ENCODE measurements around the gene NIM1K. TPM values are rescaled to one million over a fixed set of nuclear protein-coding genes. Genes with fewer than 3 reads are reported as not detected.
"Not testable (repeated sequence)": the region's sequence is repeated elsewhere in the genome, so short reads cannot be mapped to it uniquely, and the experiment has no call there.

The NIM1K gene
- total RNA-seq, 1 experiment from 2014 or later, result 0.59 TPM

DNA sequence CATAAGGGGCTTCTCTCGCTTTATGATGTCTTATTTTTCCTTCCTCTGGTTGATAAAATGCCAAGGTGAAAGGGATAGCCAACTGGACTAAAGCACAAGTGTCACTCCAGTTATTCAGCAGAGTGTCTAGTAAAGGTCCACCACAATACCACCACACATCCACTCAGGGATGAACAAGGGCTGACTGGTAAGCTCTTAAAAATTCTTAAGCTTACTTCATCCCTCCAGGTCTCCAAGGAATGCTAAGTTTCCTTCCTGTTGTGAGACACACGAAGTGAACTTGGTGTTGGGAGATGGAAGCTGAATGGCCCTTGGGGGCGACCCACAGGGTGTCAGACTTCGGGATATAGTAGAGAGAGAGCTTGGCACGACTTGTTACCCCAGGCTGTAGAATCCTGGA, 124.4 kb downstream of the NIM1K start:
- Histone ChIP-seq H3K9me3 (ENCODE audit: control insufficient read depth, insufficient read depth, low read depth, low read length) (no peaks in the 10 kb centered on the region), H3K27me3 (ENCODE audit: control insufficient read depth, insufficient read depth, low read length) (no peaks in the 10 kb centered on the region), H3K27ac (ENCODE audit: low read length) (no peak overlapping the region), H3K4me1 (ENCODE audit: control insufficient read depth, insufficient read depth, low read length) (peaks cover 14% of the 10 kb centered on the region), H3K4me3 (ENCODE audit: low read depth in 2 of 2, low read length in 2 of 2) (no peak overlapping the region), H3K36me3 (ENCODE audit: control insufficient read depth, insufficient read depth, low read length) (peaks cover 3% of the 10 kb centered on the region; the same call in 1 of the 2 replicates)
- intact Hi-C loops (cut with micrococcal nuclease; ENCODE audit: unreplicated experiment), result no loop called here
- in situ Hi-C loops (cut with HindIII; ENCODE audit: low pct_unique_long_range_greater_than_20kb, low sequenced_read_pairs), result no loop called here
- POLR2A ChIA-PET, result no interaction called here
- DNase-seq (ENCODE audit: low read depth, low spot score) (no peak), ATAC-seq (no peak)
- BruUV-seq (replicated peaks), result no TSS peak
- CTCF ChIA-PET, result no interaction called here
- TF ChIP-seq TCF7L2 (IDR thresholded peaks at IDR 0.05; ENCODE audit: low read depth, low read length), result no peak
- TF ChIP-seq, protein P1, sequence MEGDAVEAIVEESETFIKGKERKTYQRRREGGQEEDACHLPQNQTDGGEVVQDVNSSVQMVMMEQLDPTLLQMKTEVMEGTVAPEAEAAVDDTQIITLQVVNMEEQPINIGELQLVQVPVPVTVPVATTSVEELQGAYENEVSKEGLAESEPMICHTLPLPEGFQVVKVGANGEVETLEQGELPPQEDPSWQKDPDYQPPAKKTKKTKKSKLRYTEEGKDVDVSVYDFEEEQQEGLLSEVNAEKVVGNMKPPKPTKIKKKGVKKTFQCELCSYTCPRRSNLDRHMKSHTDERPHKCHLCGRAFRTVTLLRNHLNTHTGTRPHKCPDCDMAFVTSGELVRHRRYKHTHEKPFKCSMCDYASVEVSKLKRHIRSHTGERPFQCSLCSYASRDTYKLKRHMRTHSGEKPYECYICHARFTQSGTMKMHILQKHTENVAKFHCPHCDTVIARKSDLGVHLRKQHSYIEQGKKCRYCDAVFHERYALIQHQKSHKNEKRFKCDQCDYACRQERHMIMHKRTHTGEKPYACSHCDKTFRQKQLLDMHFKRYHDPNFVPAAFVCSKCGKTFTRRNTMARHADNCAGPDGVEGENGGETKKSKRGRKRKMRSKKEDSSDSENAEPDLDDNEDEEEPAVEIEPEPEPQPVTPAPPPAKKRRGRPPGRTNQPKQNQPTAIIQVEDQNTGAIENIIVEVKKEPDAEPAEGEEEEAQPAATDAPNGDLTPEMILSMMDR (IDR thresholded peaks at IDR 0.05), result no peak
- no peak for TF ChIP-seq POLR2AphosphoS5 (IDR thresholded peaks at IDR 0.05; ENCODE audit: low read depth, low read length)
- no peak for TF ChIP-seq SIN3A (IDR thresholded peaks at IDR 0.05; ENCODE audit: borderline replicate concordance, insufficient read depth, low read depth, low read length)
- TF ChIP-seq, protein P2, sequence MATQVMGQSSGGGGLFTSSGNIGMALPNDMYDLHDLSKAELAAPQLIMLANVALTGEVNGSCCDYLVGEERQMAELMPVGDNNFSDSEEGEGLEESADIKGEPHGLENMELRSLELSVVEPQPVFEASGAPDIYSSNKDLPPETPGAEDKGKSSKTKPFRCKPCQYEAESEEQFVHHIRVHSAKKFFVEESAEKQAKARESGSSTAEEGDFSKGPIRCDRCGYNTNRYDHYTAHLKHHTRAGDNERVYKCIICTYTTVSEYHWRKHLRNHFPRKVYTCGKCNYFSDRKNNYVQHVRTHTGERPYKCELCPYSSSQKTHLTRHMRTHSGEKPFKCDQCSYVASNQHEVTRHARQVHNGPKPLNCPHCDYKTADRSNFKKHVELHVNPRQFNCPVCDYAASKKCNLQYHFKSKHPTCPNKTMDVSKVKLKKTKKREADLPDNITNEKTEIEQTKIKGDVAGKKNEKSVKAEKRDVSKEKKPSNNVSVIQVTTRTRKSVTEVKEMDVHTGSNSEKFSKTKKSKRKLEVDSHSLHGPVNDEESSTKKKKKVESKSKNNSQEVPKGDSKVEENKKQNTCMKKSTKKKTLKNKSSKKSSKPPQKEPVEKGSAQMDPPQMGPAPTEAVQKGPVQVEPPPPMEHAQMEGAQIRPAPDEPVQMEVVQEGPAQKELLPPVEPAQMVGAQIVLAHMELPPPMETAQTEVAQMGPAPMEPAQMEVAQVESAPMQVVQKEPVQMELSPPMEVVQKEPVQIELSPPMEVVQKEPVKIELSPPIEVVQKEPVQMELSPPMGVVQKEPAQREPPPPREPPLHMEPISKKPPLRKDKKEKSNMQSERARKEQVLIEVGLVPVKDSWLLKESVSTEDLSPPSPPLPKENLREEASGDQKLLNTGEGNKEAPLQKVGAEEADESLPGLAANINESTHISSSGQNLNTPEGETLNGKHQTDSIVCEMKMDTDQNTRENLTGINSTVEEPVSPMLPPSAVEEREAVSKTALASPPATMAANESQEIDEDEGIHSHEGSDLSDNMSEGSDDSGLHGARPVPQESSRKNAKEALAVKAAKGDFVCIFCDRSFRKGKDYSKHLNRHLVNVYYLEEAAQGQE (IDR thresholded peaks at IDR 0.05; ENCODE audit: insufficient read depth in 1 of 2, low read depth in 2 of 2, low read length in 1 of 2), result no peak

- BruUV-seq (replicated peaks), result no TSS peak
- Histone ChIP-seq H3K4me1 (ENCODE audit: control insufficient read depth, insufficient read depth, low read length) (no peaks in the 10 kb centered on the region), H3K27me3 (ENCODE audit: control insufficient read depth, insufficient read depth, low read length) (no peaks in the 10 kb centered on the region), H3K36me3 (ENCODE audit: control insufficient read depth, insufficient read depth, low read length) (no peaks in the 10 kb centered on the region), H3K27ac (ENCODE audit: low read length) (no peak overlapping the region), H3K9me3 (ENCODE audit: control insufficient read depth, insufficient read depth, low read depth, low read length) (no peaks in the 10 kb centered on the region), H3K4me3 (ENCODE audit: low read depth in 2 of 2, low read length in 2 of 2) (no peak overlapping the region)
- ATAC-seq (no peak), DNase-seq (ENCODE audit: low read depth, low spot score) (no peak)
- no peak for TF ChIP-seq TCF7L2 (IDR thresholded peaks at IDR 0.05; ENCODE audit: low read depth, low read length)
- TF ChIP-seq, protein P1 (IDR thresholded peaks at IDR 0.05), result no peak
- intact Hi-C loops (cut with micrococcal nuclease; ENCODE audit: unreplicated experiment), result no loop called here
- POLR2A ChIA-PET, result no interaction called here
- CTCF ChIA-PET, result no interaction called here
- in situ Hi-C loops (cut with HindIII; ENCODE audit: low pct_unique_long_range_greater_than_20kb, low sequenced_read_pairs), result no loop called here
Observed at GRCh38 chr5:43320846-43321245, 128.8 kb downstream of the NIM1K start.

DNA sequence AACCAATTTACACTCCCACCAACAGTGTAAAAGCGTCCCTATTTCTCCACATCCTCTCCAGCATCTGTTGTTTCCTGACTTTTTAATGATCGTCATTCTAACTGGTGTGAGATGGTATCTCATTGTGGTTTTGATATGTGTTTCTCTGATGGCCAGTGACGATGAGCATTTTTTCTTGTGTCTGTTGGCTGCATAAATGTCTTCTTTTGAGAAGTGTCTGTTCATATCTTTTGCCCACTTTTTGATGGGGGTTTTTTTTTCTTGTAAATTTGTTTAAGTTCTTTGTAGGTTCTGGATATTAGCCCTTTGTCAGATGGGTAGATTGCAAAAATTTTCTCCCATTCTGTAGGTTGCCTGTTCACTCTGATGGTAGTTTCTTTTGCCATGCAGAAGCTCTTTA, 131.5 kb downstream of the NIM1K start:
- DNase-seq (ENCODE audit: low read depth, low spot score); H3K4me3 ChIP-seq (ENCODE audit: low read depth in 2 of 2, low read length in 2 of 2); intact Hi-C loops (cut with micrococcal nuclease; ENCODE audit: unreplicated experiment); POLR2A ChIA-PET; H3K27ac ChIP-seq (ENCODE audit: low read length); H3K36me3 ChIP-seq (ENCODE audit: control insufficient read depth, insufficient read depth, low read length); ATAC-seq; in situ Hi-C loops (cut with HindIII; ENCODE audit: low pct_unique_long_range_greater_than_20kb, low sequenced_read_pairs); CTCF ChIA-PET; H3K4me1 ChIP-seq (ENCODE audit: control insufficient read depth, insufficient read depth, low read length); H3K27me3 ChIP-seq (ENCODE audit: control insufficient read depth, insufficient read depth, low read length); BruUV-seq (replicated peaks); H3K9me3 ChIP-seq (ENCODE audit: control insufficient read depth, insufficient read depth, low read depth, low read length): not testable (repeated sequence)

DNA sequence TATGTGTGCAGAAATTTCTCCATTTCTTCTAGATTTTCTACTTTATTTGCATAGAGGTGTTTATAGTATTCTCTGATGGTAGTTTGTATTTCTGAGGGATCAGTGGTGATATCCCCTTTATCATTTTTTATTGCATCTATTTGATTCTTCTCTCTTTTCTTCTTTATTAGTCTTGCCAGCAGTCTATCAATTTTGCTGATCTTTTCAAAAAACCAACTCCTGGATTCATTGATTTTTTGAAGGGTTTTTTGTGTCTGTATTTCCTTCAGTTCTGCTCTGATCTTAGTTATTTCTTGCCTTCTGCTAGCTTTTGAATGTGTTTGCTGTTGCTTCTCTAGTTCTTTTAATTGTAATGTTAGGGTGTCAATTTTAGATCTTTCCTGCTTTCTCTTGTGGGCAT, 133.6 kb downstream of the NIM1K start:
- CTCF ChIA-PET; POLR2A ChIA-PET; H3K9me3 ChIP-seq (ENCODE audit: control insufficient read depth, insufficient read depth, low read depth, low read length); DNase-seq (ENCODE audit: low read depth, low spot score); H3K4me3 ChIP-seq (ENCODE audit: low read depth in 2 of 2, low read length in 2 of 2); H3K27me3 ChIP-seq (ENCODE audit: control insufficient read depth, insufficient read depth, low read length); H3K36me3 ChIP-seq (ENCODE audit: control insufficient read depth, insufficient read depth, low read length); intact Hi-C loops (cut with micrococcal nuclease; ENCODE audit: unreplicated experiment); in situ Hi-C loops (cut with HindIII; ENCODE audit: low pct_unique_long_range_greater_than_20kb, low sequenced_read_pairs); H3K4me1 ChIP-seq (ENCODE audit: control insufficient read depth, insufficient read depth, low read length); ATAC-seq; H3K27ac ChIP-seq (ENCODE audit: low read length); BruUV-seq (replicated peaks): not testable (repeated sequence)

All from Panc1 (cell line).